NB4 (cell line): ENCODE measurements around the gene PTOV1.

Source experiments
- CTCF ChIP-seq: IDR thresholded peaks from one replicate; pipeline ENCODE4 v1.5.1; 2012; ENCODE audit warnings: low read depth, low read length
- MAX ChIP-seq: IDR thresholded peaks from 2 replicates; pipeline ENCODE4 v1.6.1; 2011; ENCODE audit warnings: low read depth, low read length
- POLR2A ChIP-seq: IDR thresholded peaks from 2 replicates; pipeline ENCODE4 v1.6.1; 2011; ENCODE audit warnings: mild to moderate bottlenecking; ENCODE audit not compliant: insufficient read length; ENCODE audit errors: extremely low read depth

DNA sequence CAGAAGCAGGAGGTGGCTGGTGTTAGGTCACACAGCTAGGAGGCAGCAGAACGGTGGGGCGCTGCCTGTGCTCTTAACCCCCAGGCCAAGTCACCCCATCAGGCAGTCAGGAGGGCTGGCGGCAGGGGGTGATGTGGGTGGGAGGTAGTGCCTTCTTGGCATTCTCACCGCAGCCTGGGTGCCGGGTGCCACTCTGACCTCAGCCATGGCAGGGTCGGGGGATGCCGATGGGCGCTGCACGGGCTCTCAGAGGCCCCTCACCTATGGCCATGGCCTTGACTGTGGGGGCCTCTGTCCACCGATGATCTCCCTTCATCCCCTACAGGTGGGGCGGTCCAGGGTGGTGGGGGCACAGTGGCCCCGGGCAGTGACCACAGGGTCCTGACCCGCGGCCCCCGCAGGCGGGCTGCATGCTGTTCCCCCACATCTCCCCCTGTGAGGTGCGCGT, 5.6 kb downstream of the PTOV1 start:
- TF ChIP-seq CTCF = no peak
- no peak for TF ChIP-seq POLR2A
- TF ChIP-seq MAX = no peak
